Keratinocyte (primary cell): ENCODE results near the gene SLC44A1. TPM values are rescaled to one million over a fixed set of nuclear protein-coding genes. Genes with fewer than 3 reads are reported as not detected.

Experiments
- DNase-seq: peaks from one replicate; pipeline ENCODE4 v3.0.0-alpha.2; 2011; ENCODE audit warnings: low read depth, missing footprints, low spot score
- FAIRE-seq: peaks from 2 replicates; lab custom pipeline; 2011; peaks lifted over from hg19 to GRCh38; lab: Jason Lieb, UNC
- H2AFZ ChIP-seq: 2 replicates; pipeline ENCODE4 v1.6.0; 2012; ENCODE audit warnings: low read length, control low read depth, inconsistent platforms; ENCODE audit not compliant: control insufficient read depth
- H3K27ac ChIP-seq: 2 replicates; pipeline ENCODE4 v1.5.1; 2011; ENCODE audit warnings: low read length; ENCODE audit not compliant: control insufficient read depth, insufficient read depth
- H3K27me3 ChIP-seq: 3 replicates; pipeline ENCODE4 v1.6.0; 2011; ENCODE audit warnings: low read length; ENCODE audit not compliant: control insufficient read depth, insufficient read depth; ENCODE audit errors: extremely low read depth
- H3K36me3 ChIP-seq, 2 experiments: 2 replicates in 1 of 2; 3 replicates in 1 of 2; pipeline ENCODE4 v1.5.1; 2011; ENCODE audit warnings: low read length in 2 of 2, mild to moderate bottlenecking in 1 of 2; ENCODE audit not compliant: control insufficient read depth in 2 of 2, insufficient read depth in 2 of 2; ENCODE audit errors: extremely low read depth in 1 of 2
- H3K4me1 ChIP-seq: 3 replicates; pipeline ENCODE4 v1.5.1; 2011; ENCODE audit warnings: low read length; ENCODE audit not compliant: control insufficient read depth, insufficient read depth; ENCODE audit errors: extremely low read depth
- H3K4me2 ChIP-seq: 3 replicates; pipeline ENCODE4 v1.6.0; 2011; ENCODE audit warnings: low read depth, low read length; ENCODE audit not compliant: control insufficient read depth, insufficient read depth; ENCODE audit errors: extremely low read depth
- H3K4me3 ChIP-seq, 3 experiments: fragments of 200-600 bp in 1 of 3; sonication (generic) in 1 of 3; 2 replicates in 2 of 3; 3 replicates in 1 of 3; pipeline ENCODE4 v1.5.1; 2011 to 2016; ENCODE audit warnings: low read length in 3 of 3, mild to moderate bottlenecking in 3 of 3, control low read depth in 2 of 3, inconsistent platforms in 1 of 3, low read depth in 1 of 3, mixed read lengths in 1 of 3, mixed run types in 1 of 3, moderate library complexity in 1 of 3; ENCODE audit not compliant: control insufficient read depth in 2 of 3, insufficient read depth in 2 of 3; ENCODE audit errors: extremely low read depth in 1 of 3
- H3K79me2 ChIP-seq: 2 replicates; pipeline ENCODE4 v1.6.0; 2012; ENCODE audit warnings: low read length; ENCODE audit not compliant: control insufficient read depth, insufficient read depth
- H3K9ac ChIP-seq: 3 replicates; pipeline ENCODE4 v1.6.0; 2011; ENCODE audit warnings: low read length; ENCODE audit not compliant: control insufficient read depth, insufficient read depth; ENCODE audit errors: extremely low read depth
- H3K9me1 ChIP-seq: 3 replicates; pipeline ENCODE4 v1.6.0; 2011; ENCODE audit warnings: low read length; ENCODE audit not compliant: control insufficient read depth, insufficient read depth; ENCODE audit errors: extremely low read depth
- H3K9me3 ChIP-seq: 2 replicates; pipeline ENCODE4 v1.5.1; 2012; ENCODE audit warnings: low read depth, low read length; ENCODE audit not compliant: control insufficient read depth
- H4K20me1 ChIP-seq: 3 replicates; pipeline ENCODE4 v1.6.0; 2011; ENCODE audit warnings: low read length; ENCODE audit not compliant: control insufficient read depth, insufficient read depth; ENCODE audit errors: extremely low read depth
- CTCF ChIP-seq, 3 experiments: IDR thresholded peaks in 1 of 3; conservative IDR thresholded peaks in 1 of 3; optimal IDR thresholded peaks in 1 of 3; 2 replicates in 2 of 3; 3 replicates in 1 of 3; pipeline versions ENCODE3 to v1.5.1; 2011; ENCODE audit warnings: low read length in 3 of 3, mild to moderate bottlenecking in 3 of 3, moderate library complexity in 2 of 3, control low read depth in 1 of 3, inconsistent platforms in 1 of 3; ENCODE audit not compliant: insufficient read depth in 2 of 3; ENCODE audit errors: extremely low read depth in 1 of 3
- EZH2 ChIP-seq: IDR thresholded peaks from one replicate; pipeline ENCODE4 v1.6.1; 2012; ENCODE audit warnings: inconsistent platforms, mild to moderate bottlenecking, low read length, moderate library complexity
- dilution Hi-C: fragments of 300-500 bp; cut with MboI; formaldehyde crosslinking; loops from one replicate; pipeline ENCODE4 v1.7.0; 2020; ENCODE audit warnings: low sequenced_read_pairs; ENCODE audit not compliant: extremely low pct_ligation_motif_present
- polyA plus RNA-seq, 5 experiments: library from polyadenylated mRNA; depleted of rRNA in 3 of 5; stranded (reverse) in 3 of 5; stranded (forward) in 1 of 5; unstranded in 1 of 5; fragments of >200 nt; gene quantifications; 1 replicate in 1 of 5; 2 replicates in 3 of 5; 3 replicates in 1 of 5; pipeline versions ENCODE4 v1.2.1 to v1.2.3, GENCODE V29; 2011 to 2012; ENCODE audit warnings: missing spikeins in 2 of 5, low read depth in 1 of 5, low replicate concordance in 1 of 5

SLC44A1 gene
- polyA plus RNA-seq, 1 donor (not counting 4 experiments of a cell fraction or from before 2014, with no cell fraction given), result 22.9 TPM

- Histone ChIP-seq H2AFZ (no peak overlapping the region), H3K27me3 (no peaks in the 10 kb centered on the region), H3K79me2 (no peaks in the 10 kb centered on the region), H3K9ac (no peak overlapping the region), H3K9me3 (no peaks in the 10 kb centered on the region), H3K4me2 (no peak overlapping the region), H3K36me3 (no peaks in the 10 kb centered on the region), H3K4me1 (no peaks in the 10 kb centered on the region), H3K9me1 (no peaks in the 10 kb centered on the region), H4K20me1 (no peaks in the 10 kb centered on the region), H3K4me3 (no peak overlapping the region), H3K27ac (no peak overlapping the region)
- FAIRE-seq (no peak), DNase-seq (no peak)
- dilution Hi-C loops, result no loop called here
- TF ChIP-seq EZH2 (no peak), CTCF (optimal IDR thresholded peaks at IDR 0.05 in 1 of 3, IDR thresholded peaks at IDR 0.05 in 1 of 3, conservative IDR thresholded peaks at IDR 0.05 in 1 of 3; ENCODE audit: extremely low read depth in 1 of 3, insufficient read depth in 2 of 3, low read length in 3 of 3) (no peak)
Observed at GRCh38 chr9:105419816-105420597, 175.6 kb downstream of the SLC44A1 start.

GRCh38 chr9:105421154-105421553 is 176.7 kb downstream of the SLC44A1 start:
- no peaks in the 10 kb centered on the region for H3K36me3 ChIP-seq
- no peak overlapping the region for H3K9ac ChIP-seq
- H3K4me2 ChIP-seq, result no peak overlapping the region
- no peak for FAIRE-seq
- H3K79me2 ChIP-seq, result no peaks in the 10 kb centered on the region
- no peaks in the 10 kb centered on the region for H3K9me3 ChIP-seq
- H3K4me1 ChIP-seq, result no peaks in the 10 kb centered on the region
- DNase-seq, result no peak
- no peaks in the 10 kb centered on the region for H3K27me3 ChIP-seq
- H3K27ac ChIP-seq, result no peak overlapping the region
- no peaks in the 10 kb centered on the region for H4K20me1 ChIP-seq
- no peak for TF ChIP-seq EZH2
- H2AFZ ChIP-seq, result no peak overlapping the region
- dilution Hi-C loops, result no loop called here
- H3K4me3 ChIP-seq, result no peak overlapping the region
- H3K9me1 ChIP-seq, result no peaks in the 10 kb centered on the region

- DNase-seq (no peak), FAIRE-seq (no peak)
- no peak overlapping the region for H3K9ac ChIP-seq
- H3K27ac ChIP-seq, result no peak overlapping the region
- H3K9me3 ChIP-seq, result no peaks in the 10 kb centered on the region
- TF ChIP-seq EZH2 (no peak), CTCF (optimal IDR thresholded peaks at IDR 0.05 in 1 of 3, IDR thresholded peaks at IDR 0.05 in 1 of 3, conservative IDR thresholded peaks at IDR 0.05 in 1 of 3; ENCODE audit: extremely low read depth in 1 of 3, insufficient read depth in 2 of 3, low read length in 3 of 3) (no peak)
- H4K20me1 ChIP-seq, result no peaks in the 10 kb centered on the region
- dilution Hi-C loops, result no loop called here
- no peaks in the 10 kb centered on the region for H3K36me3 ChIP-seq
- no peaks in the 10 kb centered on the region for H3K4me1 ChIP-seq
- no peak overlapping the region for H3K4me3 ChIP-seq
- H2AFZ ChIP-seq, result no peak overlapping the region
- H3K9me1 ChIP-seq, result no peaks in the 10 kb centered on the region
- H3K27me3 ChIP-seq, result no peaks in the 10 kb centered on the region
- no peak overlapping the region for H3K4me2 ChIP-seq
- no peaks in the 10 kb centered on the region for H3K79me2 ChIP-seq
Observed at GRCh38 chr9:105421864-105422263, 177.4 kb downstream of the SLC44A1 start.
